ENCODE results near the gene CYP27B1.
"Not testable (repeated sequence)": the region's sequence is repeated elsewhere in the genome, so short reads cannot be mapped to it uniquely, and the experiment has no call there.

The CYP27B1 gene

DNA sequence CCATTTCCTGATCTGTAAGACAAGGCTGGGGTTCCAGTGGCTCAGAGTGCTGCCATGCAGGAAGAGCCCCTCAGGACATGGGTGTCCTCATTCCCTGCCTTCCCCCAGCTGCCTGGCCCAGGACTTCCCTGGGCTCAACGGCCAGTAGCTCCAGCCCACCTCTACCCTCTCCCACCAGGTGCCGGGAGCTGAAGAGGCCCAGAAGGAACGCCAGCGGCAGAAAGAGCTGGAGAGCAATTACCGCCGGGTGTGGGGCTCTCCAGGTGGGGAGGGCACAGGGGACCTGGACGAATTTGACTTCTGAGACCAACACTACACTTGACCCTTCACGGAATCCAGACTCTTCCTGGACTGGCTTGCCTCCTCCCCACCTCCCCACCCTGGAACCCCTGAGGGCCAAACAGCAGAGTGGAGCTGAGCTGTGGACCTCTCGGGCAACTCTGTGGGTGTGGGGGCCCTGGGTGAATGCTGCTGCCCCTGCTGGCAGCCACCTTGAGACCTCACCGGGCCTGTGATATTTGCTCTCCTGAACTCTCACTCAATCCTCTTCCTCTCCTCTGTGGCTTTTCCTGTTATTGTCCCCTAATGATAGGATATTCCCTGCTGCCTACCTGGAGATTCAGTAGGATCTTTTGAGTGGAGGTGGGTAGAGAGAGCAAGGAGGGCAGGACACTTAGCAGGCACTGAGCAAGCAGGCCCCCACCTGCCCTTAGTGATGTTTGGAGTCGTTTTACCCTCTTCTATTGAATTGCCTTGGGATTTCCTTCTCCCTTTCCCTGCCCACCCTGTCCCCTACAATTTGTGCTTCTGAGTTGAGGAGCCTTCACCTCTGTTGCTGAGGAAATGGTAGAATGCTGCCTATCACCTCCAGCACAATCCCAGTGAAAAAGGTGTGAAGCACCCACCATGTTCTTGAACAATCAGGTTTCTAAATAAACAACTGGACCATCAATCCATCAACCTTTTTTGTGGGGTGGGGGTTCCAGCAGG lies 46.0 kb downstream of the CYP27B1 start:
- no peak for DNase-seq

DNA sequence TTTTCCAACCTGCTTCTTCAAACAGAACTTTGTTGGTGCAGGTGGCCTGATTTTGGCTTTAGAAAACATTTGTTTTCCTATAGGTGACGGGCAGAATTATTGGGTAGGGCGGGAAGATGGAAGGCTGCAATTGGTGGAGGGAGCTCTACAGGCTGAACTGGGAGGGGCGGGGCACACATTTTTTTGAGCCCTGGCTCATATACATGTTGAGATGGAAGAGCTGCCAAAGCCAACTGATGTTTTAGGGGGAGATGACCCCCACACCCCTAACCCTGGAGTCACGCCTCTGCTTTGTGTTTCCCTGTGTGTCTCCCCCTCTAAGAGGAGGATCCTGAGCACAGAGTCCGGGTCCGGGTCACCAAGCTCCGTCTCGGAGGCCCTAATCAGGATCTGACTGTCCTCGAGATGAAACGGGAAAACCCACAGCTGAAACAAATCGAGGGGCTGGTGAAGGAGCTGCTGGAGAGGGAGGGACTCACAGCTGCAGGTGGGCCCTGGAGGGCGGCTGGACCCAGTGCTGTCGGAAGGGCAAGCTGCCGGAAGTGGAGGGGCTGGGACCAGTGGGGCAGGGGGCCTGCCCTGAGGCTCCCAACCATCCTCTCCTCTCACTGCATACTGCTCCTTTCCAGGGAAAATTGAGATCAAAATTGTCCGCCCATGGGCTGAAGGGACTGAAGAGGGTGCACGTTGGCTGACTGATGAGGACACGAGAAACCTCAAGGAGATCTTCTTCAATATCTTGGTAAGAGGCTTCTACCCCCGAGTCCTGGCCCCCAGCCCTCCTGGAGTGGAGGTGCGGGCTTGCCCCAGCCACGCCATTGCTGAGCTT lies 46.9 kb downstream of the CYP27B1 start:
- DNase-seq = no peak

DNA sequence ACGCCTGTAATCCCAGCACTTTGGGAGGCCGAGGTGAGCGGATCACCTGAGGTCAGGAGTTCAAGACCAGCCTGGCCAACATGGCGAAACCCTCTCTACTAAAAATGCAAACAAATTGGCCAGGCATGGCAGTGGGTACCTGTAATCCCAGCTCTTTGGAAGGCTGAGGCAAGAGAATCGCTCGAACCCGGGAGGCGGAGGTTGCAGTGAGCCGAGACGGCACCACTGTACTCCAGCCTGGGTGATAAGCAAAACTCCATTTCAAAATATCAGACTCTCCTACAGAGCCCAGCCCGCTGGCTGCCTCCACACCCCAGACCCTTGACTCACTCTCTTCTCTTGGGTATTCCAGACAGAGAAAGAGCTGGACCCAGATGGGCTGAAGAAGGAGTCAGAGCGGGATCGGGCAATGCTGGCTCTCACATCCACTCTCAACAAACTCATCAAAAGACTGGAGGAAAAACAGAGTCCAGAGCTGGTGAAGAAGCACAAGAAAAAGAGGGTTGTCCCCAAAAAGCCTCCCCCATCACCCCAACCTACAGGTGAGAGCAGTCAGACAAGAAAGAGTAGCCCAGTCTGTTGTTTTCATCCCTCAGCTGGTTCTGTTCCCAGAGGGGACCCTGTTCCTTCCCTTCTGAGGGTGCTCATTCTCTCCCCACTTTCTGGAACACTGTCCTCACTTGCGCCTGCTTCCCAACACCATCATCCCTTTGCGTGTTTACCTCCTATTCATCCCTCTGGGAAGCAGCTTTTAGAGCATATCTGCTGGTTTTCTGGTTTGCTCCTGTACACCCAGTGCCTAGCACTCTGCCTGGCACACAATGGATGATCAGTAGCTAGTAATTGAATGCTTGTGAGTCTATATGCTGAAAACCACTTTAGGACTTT lies 48.0 kb downstream of the CYP27B1 start:
- no peak for DNase-seq

DNA sequence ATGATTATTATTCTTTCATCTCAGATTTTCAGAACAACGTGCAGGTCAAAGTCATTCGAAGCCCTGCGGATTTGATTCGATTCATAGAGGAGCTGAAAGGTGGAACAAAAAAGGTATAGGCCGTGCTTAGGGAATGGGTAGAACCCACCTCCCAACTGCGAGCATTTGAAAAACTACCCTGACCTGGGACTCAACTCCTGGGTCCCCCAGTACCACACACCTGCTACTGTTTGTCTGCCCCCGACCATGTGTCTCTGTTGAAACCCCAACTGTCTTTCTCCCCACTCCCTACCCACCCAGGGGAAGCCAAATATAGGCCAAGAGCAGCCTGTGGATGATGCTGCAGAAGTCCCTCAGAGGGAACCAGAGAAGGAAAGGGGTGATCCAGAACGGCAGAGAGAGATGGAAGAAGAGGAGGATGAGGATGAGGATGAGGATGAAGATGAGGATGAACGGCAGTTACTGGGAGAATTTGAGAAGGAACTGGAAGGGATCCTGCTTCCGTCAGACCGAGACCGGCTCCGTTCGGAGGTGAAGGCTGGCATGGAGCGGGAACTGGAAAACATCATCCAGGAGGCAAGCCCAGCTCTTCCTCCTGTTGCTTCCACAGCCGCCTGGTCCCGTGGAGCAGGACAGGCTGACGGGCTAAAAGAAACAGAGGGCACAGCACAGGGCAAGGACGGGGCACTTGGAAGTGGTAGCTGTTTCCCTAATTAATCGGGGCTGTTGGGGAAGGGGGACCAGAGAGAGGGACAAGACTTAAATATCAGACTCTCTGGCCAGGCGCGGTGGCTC lies 48.8 kb downstream of the CYP27B1 start:
- DNase-seq = no peak

DNA sequence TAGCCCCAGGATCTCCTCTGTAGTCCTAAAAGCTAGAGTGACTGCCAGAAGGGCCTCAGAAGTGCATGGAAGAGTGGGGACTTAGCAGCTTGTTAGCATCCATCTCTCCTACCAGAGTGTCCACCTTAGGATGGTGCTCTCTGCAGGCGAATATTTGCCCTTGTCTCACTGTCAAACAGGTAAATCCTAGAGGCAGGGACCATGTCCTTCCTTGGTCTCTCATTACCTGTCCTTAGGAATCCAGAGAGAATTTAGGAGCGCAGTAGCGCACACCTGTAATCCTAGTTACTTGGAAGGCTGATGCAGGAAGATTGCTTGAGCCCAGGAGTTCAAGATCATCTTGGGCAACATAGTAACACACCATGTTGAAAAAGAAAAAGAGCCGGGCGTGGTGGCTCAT lies 49.7 kb downstream of the CYP27B1 start:
- DNase-seq = no peak

DNA sequence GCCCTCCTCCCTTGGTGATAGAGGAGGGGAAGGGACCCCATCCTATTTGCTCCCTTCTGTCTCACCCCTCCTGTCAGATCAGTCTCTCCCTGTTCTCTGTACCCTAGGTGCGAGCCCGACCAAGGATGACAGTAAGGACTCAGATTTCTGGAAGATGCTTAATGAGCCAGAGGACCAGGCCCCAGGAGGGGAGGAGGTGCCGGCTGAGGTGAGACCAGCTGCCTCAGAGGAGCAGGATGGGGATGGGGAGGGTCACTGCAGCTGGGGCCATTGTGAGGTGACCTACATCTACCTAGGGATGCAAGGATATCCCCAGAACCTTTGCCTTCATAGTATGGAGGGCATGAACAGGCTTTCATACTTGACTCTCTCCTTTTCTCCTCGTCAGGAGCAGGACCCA lies 50.6 kb downstream of the CYP27B1 start:
- DNase-seq = no peak

DNA sequence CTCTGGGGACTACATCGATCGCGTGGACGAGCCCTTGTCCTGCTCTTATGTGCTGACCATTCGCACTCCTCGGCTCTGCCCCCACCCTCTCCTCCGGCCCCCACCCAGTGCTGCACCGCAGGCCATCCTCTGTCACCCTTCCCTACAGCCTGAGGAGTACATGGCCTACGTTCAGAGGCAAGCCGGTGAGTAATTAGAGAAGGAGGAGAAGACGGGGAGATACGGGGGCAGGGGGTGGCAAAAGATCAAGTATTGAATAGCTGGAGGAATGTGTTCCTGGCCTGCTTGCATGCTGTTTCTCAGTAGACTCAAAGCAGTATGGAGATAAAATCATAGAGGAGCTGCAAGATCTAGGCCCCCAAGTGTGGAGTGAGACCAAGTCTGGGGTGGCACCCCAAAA lies 51.1 kb downstream of the CYP27B1 start:
- no peak for DNase-seq

DNA sequence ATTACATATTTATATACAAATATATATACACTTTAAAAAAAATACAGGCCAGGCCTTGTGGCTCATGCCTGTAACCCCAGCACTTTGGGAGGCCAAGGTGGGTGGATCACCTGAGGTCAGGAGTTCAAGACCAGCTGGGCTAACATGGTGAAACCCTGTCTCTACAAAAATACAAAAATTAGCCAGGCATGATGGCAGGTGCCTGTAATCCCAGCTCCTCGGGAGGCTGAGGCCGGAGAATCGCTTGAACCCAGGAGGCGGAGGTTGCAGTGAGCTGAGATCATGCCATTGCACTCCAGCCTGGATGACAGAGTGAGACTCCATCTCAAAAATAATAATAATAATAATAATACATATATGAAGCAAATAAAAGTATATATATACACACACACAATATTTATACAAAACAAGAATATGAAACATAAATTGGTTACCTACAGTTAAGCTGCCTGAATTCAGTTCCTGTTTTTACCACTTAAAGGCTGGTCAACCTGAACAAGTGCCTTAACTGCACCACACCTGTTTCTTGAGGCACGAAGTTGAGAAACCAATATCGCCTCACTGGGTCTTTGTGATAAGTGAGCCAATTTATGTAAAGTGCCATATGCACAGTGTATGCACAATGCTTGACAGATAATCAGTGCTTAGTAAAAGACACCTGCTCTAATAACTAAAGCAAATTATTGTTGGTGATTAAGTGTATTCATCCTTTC lies 51.7 kb downstream of the CYP27B1 start:
- not testable (repeated sequence) for DNase-seq

DNA sequence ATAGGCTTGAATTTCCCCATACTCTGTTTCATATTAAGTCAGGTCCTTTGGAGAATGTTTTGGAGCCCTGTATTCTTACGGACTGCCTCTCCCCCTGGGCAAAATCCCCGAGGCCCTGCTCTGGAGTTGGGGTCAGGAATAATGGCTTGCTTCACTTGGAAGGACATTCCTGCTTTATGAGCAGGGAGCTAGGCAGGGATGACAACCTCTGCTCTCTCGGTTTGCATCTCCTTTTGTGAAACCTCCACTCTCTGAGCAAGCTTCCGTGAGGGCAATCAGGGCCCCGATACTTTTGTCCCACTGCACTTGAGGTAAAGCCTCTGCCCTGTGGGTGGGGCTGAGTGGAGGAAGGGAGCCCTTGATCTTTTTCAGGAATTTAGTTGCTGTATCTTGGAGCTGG lies 53.7 kb downstream of the CYP27B1 start:
- DNase-seq = no peak

DNA sequence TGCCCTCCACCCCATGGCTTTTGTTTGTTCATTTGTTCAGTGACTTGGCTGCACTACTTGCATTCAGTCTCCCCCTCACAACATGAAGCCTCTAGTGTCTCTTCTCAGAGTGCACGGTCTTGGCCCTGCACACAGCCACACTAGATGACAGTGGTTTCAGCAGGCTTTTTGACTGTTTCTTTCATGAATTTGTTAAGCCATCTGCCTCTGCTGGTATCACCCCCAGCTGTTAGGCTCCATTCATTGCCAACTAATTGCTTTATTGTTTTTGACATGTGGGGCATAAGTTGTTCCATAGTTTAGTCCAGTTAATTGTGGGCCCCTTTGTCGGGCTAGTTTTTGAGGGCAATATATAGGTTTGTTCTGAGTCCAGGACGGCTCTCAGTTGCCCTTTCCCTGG lies 54.2 kb downstream of the CYP27B1 start:
- no peak for DNase-seq
